Heart left ventricle (tissue), 16 donors: ENCODE results near the gene GPN1. TPM values are rescaled to one million over a fixed set of nuclear protein-coding genes. Genes with fewer than 3 reads are reported as not detected.

Experiments used
- ATAC-seq, 4 donors: fragments of 200-7000 bp; cut with Tn5 transposase; one replicate each; pipeline ENCODE4 v1.9.1; 2020 to 2022; ENCODE audit warnings: moderate library complexity in 4 of 4, mild to moderate bottlenecking in 3 of 4, moderate number of reproducible peaks in 1 of 4
- DNase-seq, 5 donors: peaks; one replicate each; pipeline ENCODE4 v3.0.0-alpha.2; 2020
- H3K27ac ChIP-seq, 12 donors: fragments of 200-600 bp; sonication (generic) in 4 of 12; one replicate each; pipeline versions ENCODE4 v1.5.0 to v1.8.0; 2016 to 2022; ENCODE audit warnings: mild to moderate bottlenecking in 2 of 12
- H3K27me3 ChIP-seq, 9 donors: fragments of 200-600 bp; sonication (generic) in 2 of 9; one replicate each; pipeline versions ENCODE4 v1.5.1 to v1.8.0; 2016 to 2022; ENCODE audit warnings: mild to moderate bottlenecking in 3 of 9
- H3K36me3 ChIP-seq, 9 donors: fragments of 200-600 bp; sonication (generic) in 2 of 9; one replicate each; pipeline versions ENCODE4 v1.5.0 to v1.8.0; 2018 to 2022; ENCODE audit warnings: mild to moderate bottlenecking in 2 of 9
- H3K4me1 ChIP-seq, 12 donors: fragments of 200-600 bp; sonication (generic) in 4 of 12; one replicate each; pipeline versions ENCODE4 v1.5.0 to v1.8.0; 2016 to 2022; ENCODE audit warnings: mild to moderate bottlenecking in 3 of 12
- H3K4me3 ChIP-seq, 12 donors: fragments of 200-600 bp; sonication (generic) in 4 of 12; one replicate each; pipeline versions ENCODE4 v1.5.0 to v1.8.0; 2017 to 2022; ENCODE audit warnings: mild to moderate bottlenecking in 9 of 12, moderate library complexity in 4 of 12
- H3K9me3 ChIP-seq, 12 donors: fragments of 200-600 bp; sonication (generic) in 4 of 12; one replicate each; pipeline versions ENCODE4 v1.5.0 to v1.8.0; 2016 to 2022; ENCODE audit warnings: mild to moderate bottlenecking in 1 of 12
- POLR2A ChIP-seq, 2 donors: fragments of 450-650 bp; IDR thresholded peaks; one replicate each; pipeline ENCODE4 v1.6.1; 2017; ENCODE audit warnings: antibody characterized with exemption in 2 of 2, mild to moderate bottlenecking in 2 of 2, moderate library complexity in 2 of 2
- WGBS, 4 donors: extraction: QIAGEN DNeasy Blood & Tissue Kit in 2 of 4; methylation state at CpG; one replicate each; pipeline versions ENCODE4 v1.1.5 to v1.1.7; 2013 to 2018; 5-methylcytosine and 5-hydroxymethylcytosine counted together
- intact Hi-C, 10 donors: fragments of 100-400 bp; cut with DNase I; formaldehyde crosslinking; loops; one replicate each; pipeline versions ENCODE4 v1.11.1 to v1.14.2; 2022
- long read RNA-seq, 3 donors: library from polyadenylated mRNA; unstranded; transcript quantifications; one replicate each; pipeline ENCODE4 v2.0.0, GENCODE V29; 2020 to 2021
- polyA plus RNA-seq, 2 donors: library from polyadenylated mRNA; stranded (reverse); fragments of 200-250 nt; gene quantifications; one replicate each; pipeline ENCODE4 v1.2.3, GENCODE V29; 2013
- total RNA-seq, 9 donors: library from RNA; depleted of rRNA in 2 of 9; stranded (reverse); fragments of >200 nt in 2 of 9; fragmentation: NEBNext Ultra II Directional in 3 of 9; extraction: Animal tissue kit (Norgen Biotek cat#: 25700) in 3 of 9; gene quantifications; one replicate each; pipeline versions ENCODE4 v1.1.0 to v1.2.4, GENCODE V29; 2016 to 2023
- TF ChIP-seq, protein P1 (sequence below), 12 donors: fragments of 200-600 bp; sonication (generic) in 4 of 12; IDR thresholded peaks; one replicate each; pipeline versions ENCODE4 v1.5.0 to v1.8.0; 2018 to 2022; ENCODE audit warnings: antibody characterized with exemption in 12 of 12, mild to moderate bottlenecking in 5 of 12
- donor health status: ischemic (EF 13 %, LVEDD 7.1; RV severe dilation, severe dysfunction).
- donor health status: healthy with polysubstance abuse.
- donor health status: DM: no; HTN: yes; CAD: no.
- donor health status: DM: no; HTN: no; CAD: no.
- donor health status: ischemic (EF 25% LVEDD 6.9; RV normal size, moderate dysfunction).
- donor health status: ischemic (EF 25% LVEDD 5.7; RV mildly dilated, moderate dysfunction).
- donor health status: healthy.
- donor health status: DM: yes; HTN: yes; CAD: no.
- donor health status: ischemic (EF 35%, LVEDD 5.7; RV mildly dilated, moderate dysfunction).
- donor health status: nonischemic (EF 11% LVEDD 7.7; RV severe dilation, severe dysfunction).
- donor health status: DM: yes; HTN: yes; CAD: no.
- donor health status: PGD.
- donor health status: ischemic (EF 29% LVEDD 5.4; RV normal size, mild dysfunction).
- donor health status: nonischemic (EF 23%, LVEDD 6.1; RV moderate dilation, normal function).

The GPN1 gene
- total RNA-seq (10 to 100 TPM; 14.4 to 22.3 (median 19.4) TPM), polyA plus RNA-seq (10 to 100 TPM; 10.1 to 35.9 TPM)
- long read RNA-seq, donor 1, transcript GPN1-212 (14 exons, 1,832 nt), result major isoform, 45 of 49 reads
- long read RNA-seq, donor 1, partial matches to known transcripts, result 0 of 49 reads
- long read RNA-seq, donor 1, other reads (novel, unspliced or antisense), result 4 of 49 reads
- long read RNA-seq, donor 2, transcript GPN1-212 (14 exons, 1,832 nt), result major isoform, 136 of 146 reads
- long read RNA-seq, donor 2, partial matches to known transcripts, result 4 of 146 reads
- long read RNA-seq, donor 2, other reads (novel, unspliced or antisense), result 6 of 146 reads
- long read RNA-seq, donor 3, transcript GPN1-212 (14 exons, 1,832 nt), result major isoform, 33 of 36 reads
- long read RNA-seq, donor 3, partial matches to known transcripts, result 1 of 36 reads
- long read RNA-seq, donor 3, other reads (novel, unspliced or antisense), result 2 of 36 reads

- peak; percentile 93 to 98 (median 97) for ATAC-seq
- Histone ChIP-seq H3K4me3 (peak within 1 kb of the TSS; percentile 66 to 95 (median 84)), H3K27ac (peak within 1 kb of the TSS in 11 of 12 donors; percentile 50 to 86 (median 77)), H3K36me3 (peaks cover 0 to 50% (median 38%) of the 10 kb centered on the region in 9 donors), H3K4me1 (peaks cover 0 to 39% (median 21%) of the 10 kb centered on the region in 12 donors), H3K27me3 (no peaks in the 10 kb centered on the region), H3K9me3 (no peaks in the 10 kb centered on the region)
- 1% methylated on average over 42 to 44 of the region's 44 CpGs for WGBS, 4 donors
- peak; percentile 84 to 92 (median 88) for DNase-seq
- intact Hi-C loops, result loop anchor here in 5 of 10 donors (2.0 to 10.0 kb wide), 5 partner anchors 46 to 147 kb away; partner anchors contain the start of genes IFT172 (in 3 of the 5), FNDC4 (in 1 of the 5), GCKR (in 1 of the 5) and ZNF512 (in 1 of the 5)
- TF ChIP-seq, protein P1, sequence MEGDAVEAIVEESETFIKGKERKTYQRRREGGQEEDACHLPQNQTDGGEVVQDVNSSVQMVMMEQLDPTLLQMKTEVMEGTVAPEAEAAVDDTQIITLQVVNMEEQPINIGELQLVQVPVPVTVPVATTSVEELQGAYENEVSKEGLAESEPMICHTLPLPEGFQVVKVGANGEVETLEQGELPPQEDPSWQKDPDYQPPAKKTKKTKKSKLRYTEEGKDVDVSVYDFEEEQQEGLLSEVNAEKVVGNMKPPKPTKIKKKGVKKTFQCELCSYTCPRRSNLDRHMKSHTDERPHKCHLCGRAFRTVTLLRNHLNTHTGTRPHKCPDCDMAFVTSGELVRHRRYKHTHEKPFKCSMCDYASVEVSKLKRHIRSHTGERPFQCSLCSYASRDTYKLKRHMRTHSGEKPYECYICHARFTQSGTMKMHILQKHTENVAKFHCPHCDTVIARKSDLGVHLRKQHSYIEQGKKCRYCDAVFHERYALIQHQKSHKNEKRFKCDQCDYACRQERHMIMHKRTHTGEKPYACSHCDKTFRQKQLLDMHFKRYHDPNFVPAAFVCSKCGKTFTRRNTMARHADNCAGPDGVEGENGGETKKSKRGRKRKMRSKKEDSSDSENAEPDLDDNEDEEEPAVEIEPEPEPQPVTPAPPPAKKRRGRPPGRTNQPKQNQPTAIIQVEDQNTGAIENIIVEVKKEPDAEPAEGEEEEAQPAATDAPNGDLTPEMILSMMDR (IDR thresholded peaks at IDR 0.05), result no peak
- TF ChIP-seq POLR2A (IDR thresholded peaks at IDR 0.05), result peak in 1 of 2 donors; percentile 54
Observed at GRCh38 chr2:27628767-27629709, at the start of gene GPN1, which contains the start of gene CCDC121. Gene GPN1 (plus strand): TSS chr2:27629050. CDS start chr2:27629059, 9 bp downstream. Gene CCDC121 (minus strand): TSS chr2:27629012. CDS start chr2:27627799, 1,213 bp downstream.

DNA sequence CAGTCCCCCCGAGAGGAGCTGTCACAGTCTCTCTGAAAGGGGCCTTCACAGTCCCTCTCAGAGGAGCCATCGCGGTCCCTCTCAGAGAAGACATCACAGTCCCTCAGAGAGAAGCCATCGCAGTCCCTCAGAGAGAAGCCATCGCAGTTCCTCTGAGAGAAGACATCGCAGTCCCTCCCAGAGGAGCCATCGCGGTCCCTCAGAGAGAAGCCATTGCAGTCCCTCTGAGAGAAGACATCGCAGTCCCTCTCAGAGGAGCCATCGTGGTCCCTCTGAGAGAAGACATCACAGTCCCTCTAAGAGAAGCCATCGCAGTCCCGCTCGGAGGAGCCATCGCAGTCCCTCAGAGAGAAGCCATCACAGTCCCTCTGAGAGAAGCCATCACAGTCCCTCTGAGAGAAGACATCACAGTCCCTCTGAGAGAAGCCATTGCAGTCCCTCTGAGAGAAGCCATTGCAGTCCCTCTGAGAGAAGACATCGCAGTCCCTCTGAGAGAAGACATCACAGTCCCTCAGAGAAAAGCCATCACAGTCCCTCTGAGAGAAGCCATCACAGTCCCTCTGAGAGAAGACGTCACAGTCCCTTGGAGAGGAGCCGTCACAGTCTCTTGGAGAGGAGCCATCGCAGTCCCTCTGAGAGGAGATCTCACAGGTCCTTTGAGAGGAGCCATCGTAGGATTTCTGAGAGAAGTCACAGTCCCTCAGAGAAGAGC is 47.3 kb upstream of the GPN1 start:
- peaks cover 3 to 31% (median 16%) of the 10 kb centered on the region in 12 donors for H3K4me1 ChIP-seq
- peak in 1 of 5 donors; percentile 15 for DNase-seq
- ATAC-seq, result no peak
- intact Hi-C loops, result loop anchor here in 5 of 10 donors (2.0 to 10.0 kb wide), 6 partner anchors 47 to 149 kb away; partner anchors contain the start of genes FNDC4 (in 2 of the 5), GCKR (in 2 of the 5), CCDC121 (in 1 of the 5) and GPN1 (in 1 of the 5)
- no peaks in the 10 kb centered on the region for H3K36me3 ChIP-seq
- WGBS, 4 donors, result 93 to 95% (median 94%) methylated on average over 16 to 19 of the region's 19 CpGs
- H3K4me3 ChIP-seq, result no peak overlapping the region
- H3K9me3 ChIP-seq, result peaks cover 0 to 36% (median 20%) of the 10 kb centered on the region in 12 donors
- H3K27ac ChIP-seq, result peak overlapping the region in 4 of 12 donors; percentile 61 to 83 (median 66)
- TF ChIP-seq POLR2A (IDR thresholded peaks at IDR 0.05), result no peak
- TF ChIP-seq, protein P1 (IDR thresholded peaks at IDR 0.05), result no peak
- H3K27me3 ChIP-seq, result no peaks in the 10 kb centered on the region

- DNase-seq (peak in 2 of 5 donors; percentile 20 to 27), ATAC-seq (peak in 3 of 4 donors; percentile 7 to 23 (median 10))
- peaks cover 3 to 31% (median 16%) of the 10 kb centered on the region in 12 donors for H3K4me1 ChIP-seq
- no peak for TF ChIP-seq POLR2A (IDR thresholded peaks at IDR 0.05)
- TF ChIP-seq, protein P1 (IDR thresholded peaks at IDR 0.05), result no peak
- WGBS, 4 donors, result 77 to 85% (median 81%) methylated on average over 16 of the region's 16 CpGs
- H3K27ac ChIP-seq, result peak overlapping the region in 11 of 12 donors; percentile 1 to 83 (median 68)
- intact Hi-C loops, result loop anchor here in 5 of 10 donors (2.0 to 10.0 kb wide), 6 partner anchors 47 to 150 kb away; partner anchors contain the start of genes FNDC4 (in 2 of the 5), GCKR (in 2 of the 5), CCDC121 (in 1 of the 5) and GPN1 (in 1 of the 5)
- H3K9me3 ChIP-seq, result peaks cover 0 to 30% (median 15%) of the 10 kb centered on the region in 12 donors
- H3K36me3 ChIP-seq, result no peaks in the 10 kb centered on the region
- H3K4me3 ChIP-seq, result peak overlapping the region in 11 of 12 donors; percentile 44 to 81 (median 65)
- H3K27me3 ChIP-seq, result no peaks in the 10 kb centered on the region
Observed at GRCh38 chr2:27582129-27582694, 46.6 kb upstream of the GPN1 start.
